Adrenal gland (tissue), 12 donors: ENCODE results near the gene RAD51B. TPM values are rescaled to one million over a fixed set of nuclear protein-coding genes. Genes with fewer than 3 reads are reported as not detected.

ENCODE experiments used
- DNase-seq, 7 donors: peaks; one replicate each; pipeline ENCODE4 v3.0.0-alpha.2; 2019 to 2020
- H3K27ac ChIP-seq, 5 donors: fragments of 200-600 bp; sonication (generic) in 4 of 5; 1 replicate in 3 of 5; 2 replicates in 2 of 5; pipeline versions ENCODE4 v1.5.1 to v1.8.0; 2016 to 2020; ENCODE audit warnings: mild to moderate bottlenecking in 1 of 5
- H3K27me3 ChIP-seq: fragments of 200-600 bp; 2 replicates; pipeline ENCODE4 v1.8.0; 2021
- H3K36me3 ChIP-seq, 2 donors: fragments of 200-600 bp; replicated peaks in 1 of 2; 1 replicate in 1 of 2; 2 replicates in 1 of 2; pipeline versions ENCODE4 v1.5.1 to v1.8.0; 2018 to 2022
- H3K4me1 ChIP-seq, 2 donors: fragments of 200-600 bp; replicated peaks in 1 of 2; 1 replicate in 1 of 2; 2 replicates in 1 of 2; pipeline versions ENCODE4 v1.5.1 to v1.8.0; 2018 to 2021
- H3K4me3 ChIP-seq, 4 donors: fragments of 200-600 bp; sonication (generic) in 3 of 4; one replicate each; pipeline ENCODE4 v1.5.1; 2016 to 2018
- H3K9me3 ChIP-seq, 3 donors: fragments of 200-600 bp; sonication (generic) in 1 of 3; replicated peaks in 1 of 3; 1 replicate in 2 of 3; 2 replicates in 1 of 3; pipeline versions ENCODE4 v1.5.1 to v1.8.0; 2016 to 2021
- POLR2A ChIP-seq, 2 donors: fragments of 450-650 bp; IDR thresholded peaks; one replicate each; pipeline ENCODE4 v1.6.1; 2017; ENCODE audit warnings: antibody characterized with exemption in 2 of 2, mild to moderate bottlenecking in 2 of 2, moderate library complexity in 1 of 2
- WGBS, 4 donors: extraction: QIAGEN DNeasy Blood & Tissue Kit in 2 of 4; methylation state at CpG; one replicate each; pipeline versions ENCODE4 v1.1.5 to v1.1.7; 2013 to 2017; 5-methylcytosine and 5-hydroxymethylcytosine counted together
- intact Hi-C, 2 donors: fragments of 100-400 bp; cut with DNase I; formaldehyde crosslinking; loops; one replicate each; pipeline versions ENCODE4 v1.14.1 to v1.15.0; 2022 to 2023
- polyA plus RNA-seq, 3 donors: library from polyadenylated mRNA; stranded (reverse); fragments of 200-250 nt in 2 of 3; fragments of 350-450 nt in 1 of 3; fragmentation: Illumina TruSeq in 1 of 3; extraction: RNeasy Lipid Tissue Mini Kit (QIAGEN cat#74804) in 1 of 3; gene quantifications; one replicate each; pipeline ENCODE4 v1.2.3, GENCODE V29; 2013 to 2014
- total RNA-seq, 9 donors: library from RNA; depleted of rRNA in 4 of 9; stranded (reverse); fragments of >200 nt in 4 of 9; fragments of 120-200 nt in 1 of 9; fragmentation: NEBNext Ultra II Directional in 1 of 9; extraction: Animal tissue kit (Norgen Biotek cat#: 25700) in 1 of 9; gene quantifications; one replicate each; pipeline versions ENCODE4 v1.1.0 to v1.2.4, GENCODE V29; 2013 to 2023
- TF ChIP-seq, protein P1 (sequence below), 6 experiments: fragments of 450-650 bp in 4 of 6; fragments of 200-600 bp in 2 of 6; sonication (generic) in 1 of 6; IDR thresholded peaks; 1 replicate in 5 of 6; 2 replicates in 1 of 6; pipeline versions ENCODE4 v1.5.1 to v1.8.0; 2016 to 2021; ENCODE audit warnings: antibody characterized with exemption in 6 of 6, mild to moderate bottlenecking in 2 of 6, moderate library complexity in 1 of 6
- donor health status: healthy with polysubstance abuse.
- donor health status: Bipolar disorder and iron deficiency.
- donor health status: DM: yes; HTN: yes; CAD: no.
- donor health status: DM: no; HTN: no; CAD: no.
- donor health status: DM: no; HTN: no; CAD: no.
- donor health status: DM: yes; HTN: yes; CAD: no.

RAD51B gene
- total and polyA plus RNA-seq, 12 donors: 2.3 to 24.6 (median 12.4) TPM

DNA sequence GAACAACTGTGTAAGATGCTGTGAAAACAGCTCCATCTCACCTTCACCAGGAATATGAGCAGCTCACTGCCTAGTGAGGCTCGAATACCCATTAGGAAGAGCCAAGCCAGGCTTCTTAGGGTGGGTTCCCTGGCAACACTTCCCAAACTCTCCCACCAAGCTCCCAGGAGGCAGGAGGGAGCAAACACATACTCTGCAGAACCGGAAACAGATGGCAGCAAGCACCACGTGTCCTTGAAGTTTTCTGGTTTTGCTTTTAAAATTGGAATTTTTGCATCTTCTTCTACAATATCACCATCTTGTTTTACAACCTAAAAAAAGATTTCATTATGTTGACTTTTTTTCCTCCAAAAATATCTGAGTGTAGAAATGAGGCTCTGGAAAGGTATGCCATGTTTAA, 786.6 kb downstream of the RAD51B start:
- no peak for DNase-seq
- 69 to 87% (median 83%) methylated on average over 3 of the region's 3 CpGs for whole genome bisulfite sequencing, 4 donors
- no peak overlapping the region for H3K4me3 ChIP-seq
- no peak overlapping the region for H3K27ac ChIP-seq
- H3K36me3 ChIP-seq: no peaks in the 10 kb centered on the region
- peaks cover 0 to 10% of the 10 kb centered on the region in 2 donors for H3K4me1 ChIP-seq
- H3K9me3 ChIP-seq: no peaks in the 10 kb centered on the region
- H3K27me3 ChIP-seq: no peaks in the 10 kb centered on the region
- TF ChIP-seq, protein P1, sequence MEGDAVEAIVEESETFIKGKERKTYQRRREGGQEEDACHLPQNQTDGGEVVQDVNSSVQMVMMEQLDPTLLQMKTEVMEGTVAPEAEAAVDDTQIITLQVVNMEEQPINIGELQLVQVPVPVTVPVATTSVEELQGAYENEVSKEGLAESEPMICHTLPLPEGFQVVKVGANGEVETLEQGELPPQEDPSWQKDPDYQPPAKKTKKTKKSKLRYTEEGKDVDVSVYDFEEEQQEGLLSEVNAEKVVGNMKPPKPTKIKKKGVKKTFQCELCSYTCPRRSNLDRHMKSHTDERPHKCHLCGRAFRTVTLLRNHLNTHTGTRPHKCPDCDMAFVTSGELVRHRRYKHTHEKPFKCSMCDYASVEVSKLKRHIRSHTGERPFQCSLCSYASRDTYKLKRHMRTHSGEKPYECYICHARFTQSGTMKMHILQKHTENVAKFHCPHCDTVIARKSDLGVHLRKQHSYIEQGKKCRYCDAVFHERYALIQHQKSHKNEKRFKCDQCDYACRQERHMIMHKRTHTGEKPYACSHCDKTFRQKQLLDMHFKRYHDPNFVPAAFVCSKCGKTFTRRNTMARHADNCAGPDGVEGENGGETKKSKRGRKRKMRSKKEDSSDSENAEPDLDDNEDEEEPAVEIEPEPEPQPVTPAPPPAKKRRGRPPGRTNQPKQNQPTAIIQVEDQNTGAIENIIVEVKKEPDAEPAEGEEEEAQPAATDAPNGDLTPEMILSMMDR (IDR thresholded peaks at IDR 0.05): no peak
- TF ChIP-seq POLR2A (IDR thresholded peaks at IDR 0.05): no peak
- intact Hi-C loops: no loop called here

DNA sequence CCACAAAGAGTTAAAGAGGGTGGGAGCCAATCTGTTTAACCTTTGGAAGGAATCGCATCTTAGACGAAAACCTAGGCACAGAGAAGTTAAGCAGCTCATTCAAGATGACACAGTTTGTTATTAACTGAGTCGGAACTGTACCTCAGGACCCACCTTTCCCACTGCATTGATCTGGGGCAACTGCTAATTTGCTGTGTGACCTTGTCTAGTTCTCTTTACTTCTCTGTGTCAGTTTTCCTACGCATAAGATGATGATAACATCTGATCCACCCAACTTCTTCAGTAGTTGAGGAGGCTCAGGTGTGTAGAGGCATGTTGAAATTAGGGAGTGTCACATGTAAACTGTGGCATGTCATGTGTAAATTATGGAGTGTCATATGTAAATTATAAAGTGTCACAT, 787.1 kb downstream of the RAD51B start:
- no peak for DNase-seq
- H3K9me3 ChIP-seq: no peaks in the 10 kb centered on the region
- no peak overlapping the region for H3K4me3 ChIP-seq
- peaks cover 0 to 14% of the 10 kb centered on the region in 2 donors for H3K4me1 ChIP-seq
- intact Hi-C loops: no loop called here
- no peaks in the 10 kb centered on the region for H3K27me3 ChIP-seq
- 85 to 98% (median 93%) methylated on average over 4 of the region's 4 CpGs for WGBS, 4 donors
- H3K27ac ChIP-seq: peak overlapping the region in 2 of 5 donors; percentile 77 to 80
- H3K36me3 ChIP-seq: no peaks in the 10 kb centered on the region
- no peak for TF ChIP-seq POLR2A (IDR thresholded peaks at IDR 0.05)
- TF ChIP-seq, protein P1 (IDR thresholded peaks at IDR 0.05): no peak

DNA sequence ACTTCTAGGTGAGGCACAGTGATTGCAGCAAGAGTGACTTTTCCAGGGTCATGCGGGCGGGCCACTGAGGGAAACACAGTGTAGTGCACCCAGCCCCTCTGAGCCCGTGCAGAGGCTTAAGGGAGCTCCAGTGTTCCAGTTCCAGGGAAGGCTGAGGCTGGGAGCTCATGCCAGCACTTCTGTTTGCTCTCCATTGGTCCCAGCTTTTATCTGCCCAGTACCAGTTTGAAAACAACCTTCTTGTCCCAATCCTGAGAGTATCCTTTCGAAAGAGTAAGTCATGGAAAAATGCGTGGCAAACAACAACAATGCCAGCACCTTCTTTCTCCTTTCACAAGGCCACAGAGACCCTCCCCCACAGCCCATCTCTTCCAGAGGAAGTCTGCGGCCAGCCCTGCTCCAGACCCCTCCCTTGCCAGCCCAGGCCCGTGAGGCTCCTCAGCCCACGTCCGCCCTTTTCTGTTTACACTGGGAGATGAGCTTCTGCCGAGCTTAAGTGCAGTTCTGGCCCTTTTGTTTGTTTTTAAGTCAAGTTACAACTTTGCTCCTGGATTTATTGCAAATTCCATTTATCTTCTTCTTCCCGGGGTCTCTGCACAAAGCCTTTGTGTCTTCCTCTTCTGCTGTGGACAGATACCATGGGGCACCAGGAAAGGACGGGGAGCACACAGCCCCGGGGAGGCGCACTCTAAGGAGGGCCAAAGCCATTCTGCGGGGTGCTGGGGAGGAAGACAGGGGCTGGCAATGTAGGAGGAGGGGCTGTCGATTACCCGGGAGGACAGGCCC, 787.7 kb downstream of the RAD51B start:
- no peaks in the 10 kb centered on the region for H3K36me3 ChIP-seq
- no peaks in the 10 kb centered on the region for H3K27me3 ChIP-seq
- no peak for DNase-seq
- no peak for TF ChIP-seq POLR2A (IDR thresholded peaks at IDR 0.05)
- TF ChIP-seq, protein P1 (IDR thresholded peaks at IDR 0.05): no peak
- intact Hi-C loops: no loop called here
- 60 to 66% (median 65%) methylated on average over 17 of the region's 17 CpGs for WGBS, 4 donors
- H3K27ac ChIP-seq: peak overlapping the region in 4 of 5 donors; percentile 42 to 80 (median 64)
- H3K9me3 ChIP-seq: no peaks in the 10 kb centered on the region
- H3K4me3 ChIP-seq: no peak overlapping the region
- H3K4me1 ChIP-seq: peaks cover 0 to 14% of the 10 kb centered on the region in 2 donors

DNA sequence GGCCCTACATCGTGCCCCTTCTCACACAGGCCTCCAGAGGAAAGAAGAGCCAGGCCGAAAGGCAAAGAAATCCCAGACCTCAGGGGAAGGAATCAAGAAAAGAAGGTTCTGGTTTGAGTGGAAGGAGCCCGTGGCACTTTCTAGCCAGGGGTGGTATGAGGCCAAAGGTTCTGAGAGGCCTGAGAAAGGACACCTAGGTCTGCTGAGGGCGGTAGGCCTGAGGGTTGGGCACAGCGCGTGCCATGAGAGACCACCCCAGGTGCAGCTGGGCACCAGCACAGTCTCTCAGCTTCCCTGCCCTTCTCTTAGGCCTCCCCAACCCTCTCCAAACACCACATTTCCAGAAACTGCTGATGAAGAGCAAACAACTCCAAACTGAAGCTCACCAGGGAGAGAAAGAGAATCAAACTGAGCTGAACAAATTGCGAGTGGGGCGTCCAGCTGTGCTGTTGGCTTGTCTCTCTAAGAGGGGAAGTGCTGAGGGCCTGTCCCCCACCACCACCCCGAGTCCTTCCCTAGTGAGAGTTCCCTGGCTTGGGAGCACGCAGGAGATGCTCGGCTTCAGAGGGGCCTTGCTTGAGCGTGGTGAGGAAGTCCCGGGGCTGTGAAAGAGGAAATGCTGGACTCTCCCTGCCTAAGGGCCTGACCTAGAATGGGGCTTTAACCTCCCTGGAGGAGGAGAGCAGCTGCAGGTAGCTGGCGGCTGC, 788.4 kb downstream of the RAD51B start:
- Histone ChIP-seq H3K9me3 (no peaks in the 10 kb centered on the region), H3K36me3 (no peaks in the 10 kb centered on the region), H3K27ac (peak overlapping the region in 4 of 5 donors; percentile 42 to 80 (median 64)), H3K4me3 (no peak overlapping the region), H3K4me1 (peaks cover 0 to 14% of the 10 kb centered on the region in 2 donors), H3K27me3 (no peaks in the 10 kb centered on the region)
- TF ChIP-seq, protein P1 (IDR thresholded peaks at IDR 0.05): no peak
- no peak for TF ChIP-seq POLR2A (IDR thresholded peaks at IDR 0.05)
- peak in 5 of 7 donors; percentile 46 to 71 (median 62) for DNase-seq
- intact Hi-C loops: no loop called here
- 70 to 81% (median 76%) methylated on average over 10 to 14 of the region's 14 CpGs for WGBS, 4 donors
